Epithelial cell of proximal tubule (primary cell): ENCODE results near the gene L2HGDH. TPM values are rescaled to one million over a fixed set of nuclear protein-coding genes. Genes with fewer than 3 reads are reported as not detected.

Source experiments
- DNase-seq: peaks from one replicate; pipeline ENCODE4 v3.0.0-alpha.2; 2011; ENCODE audit warnings: low read depth
- H3K4me3 ChIP-seq: 2 replicates; pipeline ENCODE4 v1.5.1; 2011; ENCODE audit warnings: low read depth, mild to moderate bottlenecking, low read length
- total RNA-seq: library from RNA; depleted of rRNA; stranded (reverse); fragments of >200 nt; gene quantifications from 2 replicates; pipeline ENCODE4 v1.2.3, GENCODE V29; 2015
- TF ChIP-seq, protein P1 (sequence below): conservative IDR thresholded peaks from 2 replicates; pipeline ENCODE4 v1.5.1; 2012; ENCODE audit warnings: low read depth, mild to moderate bottlenecking, low read length

Gene L2HGDH
- total RNA-seq, 1 donor from 2014 or later, result 4.0 TPM

GRCh38 chr14:50210074-50210473, 102.0 kb downstream of the L2HGDH start:
- DNase-seq, result no peak
- H3K4me3 ChIP-seq, result no peak overlapping the region
- TF ChIP-seq, protein P1, sequence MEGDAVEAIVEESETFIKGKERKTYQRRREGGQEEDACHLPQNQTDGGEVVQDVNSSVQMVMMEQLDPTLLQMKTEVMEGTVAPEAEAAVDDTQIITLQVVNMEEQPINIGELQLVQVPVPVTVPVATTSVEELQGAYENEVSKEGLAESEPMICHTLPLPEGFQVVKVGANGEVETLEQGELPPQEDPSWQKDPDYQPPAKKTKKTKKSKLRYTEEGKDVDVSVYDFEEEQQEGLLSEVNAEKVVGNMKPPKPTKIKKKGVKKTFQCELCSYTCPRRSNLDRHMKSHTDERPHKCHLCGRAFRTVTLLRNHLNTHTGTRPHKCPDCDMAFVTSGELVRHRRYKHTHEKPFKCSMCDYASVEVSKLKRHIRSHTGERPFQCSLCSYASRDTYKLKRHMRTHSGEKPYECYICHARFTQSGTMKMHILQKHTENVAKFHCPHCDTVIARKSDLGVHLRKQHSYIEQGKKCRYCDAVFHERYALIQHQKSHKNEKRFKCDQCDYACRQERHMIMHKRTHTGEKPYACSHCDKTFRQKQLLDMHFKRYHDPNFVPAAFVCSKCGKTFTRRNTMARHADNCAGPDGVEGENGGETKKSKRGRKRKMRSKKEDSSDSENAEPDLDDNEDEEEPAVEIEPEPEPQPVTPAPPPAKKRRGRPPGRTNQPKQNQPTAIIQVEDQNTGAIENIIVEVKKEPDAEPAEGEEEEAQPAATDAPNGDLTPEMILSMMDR, result no peak

GRCh38 chr14:50198499-50198898, 113.5 kb downstream of the L2HGDH start:
- TF ChIP-seq, protein P1, result no peak
- no peak overlapping the region for H3K4me3 ChIP-seq
- DNase-seq, result no peak

DNA sequence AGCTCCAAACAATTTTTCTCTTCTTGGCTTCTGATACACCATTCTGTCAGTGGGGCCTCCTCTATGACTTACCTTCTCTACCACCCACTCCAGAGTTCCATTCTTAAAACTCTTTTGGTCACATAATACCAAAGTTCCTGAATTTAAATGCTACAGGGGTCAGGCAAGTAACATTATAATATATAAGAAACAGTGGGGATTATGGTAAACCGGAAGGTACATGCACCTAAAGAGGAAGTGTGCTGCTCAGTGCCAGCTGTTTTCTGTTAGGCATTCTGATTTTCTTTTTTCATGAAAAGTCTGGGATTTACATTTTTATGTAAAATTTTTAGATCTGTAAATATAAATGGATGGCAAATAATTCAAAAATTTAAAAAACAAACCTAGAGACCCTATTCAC, 120.5 kb downstream of the L2HGDH start:
- TF ChIP-seq, protein P1, result no peak
- no peak for DNase-seq
- no peak overlapping the region for H3K4me3 ChIP-seq

Other genes starting within 250 kb of the L2HGDH start
- gene VCPKMT, start 195.7 kb downstream of the L2HGDH start, total RNA-seq, result 3.9 and 5.6 TPM in 2 replicates
- 10.1 and 13.5 TPM in 2 replicates for gene SOS2, start 80.7 kb downstream of the L2HGDH start, total RNA-seq
- gene DMAC2L, start 95 bp upstream of the L2HGDH start, total RNA-seq, result 5.4 and 9.5 TPM in 2 replicates
- gene CDKL1, start 84.7 kb upstream of the L2HGDH start, total RNA-seq, result 23.0 and 47.4 TPM in 2 replicates
- gene MAP4K5, start 220.3 kb upstream of the L2HGDH start, total RNA-seq, result 83.8 and 128 TPM in 2 replicates
- gene ATL1, start 247.9 kb upstream of the L2HGDH start, total RNA-seq, result 2.0 and 5.3 TPM in 2 replicates